Activated CD4-positive, alpha-beta T cell treated with anti-CD3 and anti-CD28 coated beads, Interleukin-2, Interleukin-4, amounts not matched to agents 100 ng/mL and 50 ng/mL, durations not matched to agents 16 hours and 8 hours (primary cell): ENCODE results near the gene SOX6.
A peak's percentile ranks its signal among the peaks of the same experiment; 100 is the strongest.

ENCODE experiments used
- DNase-seq: peaks from one replicate; pipeline ENCODE4 v3.0.0-alpha.2; 2020; ENCODE audit warnings: low spot score

Gene SOX6

DNA sequence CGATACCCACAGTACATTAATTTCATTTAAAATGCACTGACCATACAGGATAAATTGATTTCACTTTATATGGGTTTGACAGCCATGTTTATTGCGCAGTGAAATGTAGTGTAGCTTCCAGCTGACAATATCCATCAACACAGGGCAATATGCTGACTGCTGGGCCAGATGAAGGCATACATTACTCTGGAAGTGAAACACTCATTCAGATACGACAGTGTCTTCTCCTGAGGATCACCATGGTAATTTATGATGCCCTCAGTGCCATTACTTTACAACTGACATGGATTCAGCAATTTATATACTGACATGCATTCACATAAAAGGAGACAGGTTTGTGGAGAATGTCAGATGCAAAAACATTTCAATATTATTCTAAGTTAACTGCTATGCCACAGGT lies 365.1 kb downstream of the SOX6 start:
- no peak for DNase-seq

DNA sequence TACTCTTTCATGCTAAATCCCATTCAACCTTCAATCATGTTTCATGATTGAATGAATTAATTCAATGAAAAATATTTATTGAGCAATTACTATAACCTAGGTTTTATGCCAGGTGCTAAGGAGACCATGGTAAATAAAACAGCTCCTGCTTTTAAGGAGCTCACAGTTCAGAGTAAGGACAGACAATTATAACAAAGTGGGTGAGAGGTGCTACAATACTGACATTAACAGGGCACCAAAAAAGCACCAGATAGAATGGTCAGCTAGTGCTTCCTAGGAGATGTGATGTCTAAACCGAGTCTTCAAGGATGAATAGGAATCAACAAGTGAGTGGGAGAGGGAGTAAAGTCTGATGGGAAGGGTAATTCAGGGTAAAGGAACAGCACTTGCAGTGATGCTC lies 366.7 kb downstream of the SOX6 start:
- no peak for DNase-seq

DNA sequence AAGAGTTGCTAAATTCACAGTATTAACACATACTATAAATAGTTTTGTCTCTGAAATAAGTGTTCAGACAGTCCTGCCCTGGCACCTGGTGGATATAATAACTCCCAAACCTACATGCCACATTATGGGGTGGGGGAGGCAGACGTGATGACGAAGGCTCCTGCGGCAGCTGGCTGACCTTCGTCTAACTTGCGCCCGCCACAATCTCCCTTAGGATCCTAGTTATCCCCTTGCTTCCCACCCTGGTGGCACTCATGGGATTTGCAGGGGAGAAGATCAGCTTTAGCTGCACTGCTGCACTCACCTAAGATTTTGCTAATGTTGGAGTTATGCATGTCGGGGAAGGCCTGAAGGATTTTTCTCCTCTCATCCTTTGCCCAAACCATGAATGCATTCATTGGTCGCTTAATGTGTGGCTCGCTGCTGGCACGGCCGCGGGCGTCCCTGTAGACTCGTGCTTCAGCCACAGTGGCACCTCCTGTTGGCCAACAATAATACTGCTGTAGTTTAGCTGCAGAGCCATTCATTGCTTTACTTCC lies 367.6 kb downstream of the SOX6 start:
- no peak for DNase-seq

DNA sequence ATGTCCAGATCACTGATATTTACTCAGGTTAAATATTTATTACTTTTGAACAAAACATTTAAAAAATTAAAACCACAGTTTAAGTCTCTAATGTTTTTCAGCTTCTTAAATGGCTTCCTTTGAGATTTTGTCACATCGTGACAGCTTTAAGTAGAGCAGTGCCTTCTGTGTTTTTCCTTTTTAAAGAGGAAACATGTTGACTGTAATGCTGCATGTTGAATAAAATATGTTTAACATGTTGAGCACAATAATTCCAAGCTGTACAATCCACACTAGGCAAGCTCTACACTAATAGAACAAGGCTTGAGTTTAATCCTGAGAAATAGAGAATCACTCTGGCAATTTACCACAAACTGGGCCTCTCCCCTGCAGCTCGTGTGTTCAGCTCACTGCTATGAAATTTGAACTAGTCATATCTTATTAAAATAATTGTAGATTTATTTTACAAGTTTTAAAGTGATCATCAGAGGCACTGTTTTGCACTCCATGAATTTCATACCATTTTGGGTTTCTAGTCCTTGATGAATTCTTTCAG lies 368.3 kb downstream of the SOX6 start:
- DNase-seq = no peak

DNA sequence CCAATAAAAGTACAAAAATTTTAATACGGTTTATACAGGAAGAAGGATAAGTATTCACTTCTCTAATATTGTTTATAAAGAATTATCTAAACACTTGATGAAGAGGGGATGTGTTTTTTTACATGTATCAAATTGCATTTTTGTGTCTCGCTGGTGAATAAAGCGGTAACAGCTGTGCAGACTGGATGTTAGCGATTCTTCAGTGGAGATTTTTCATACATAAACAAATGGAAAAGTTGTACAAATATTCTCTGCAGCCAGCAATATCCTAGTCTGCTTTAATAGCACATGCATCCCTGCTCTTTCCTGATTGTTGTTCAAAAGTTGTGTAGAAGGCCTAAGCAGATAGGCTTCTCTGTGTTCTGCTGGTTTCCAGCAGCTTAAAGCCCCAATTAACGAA lies 369.3 kb downstream of the SOX6 start:
- DNase-seq = no peak

DNA sequence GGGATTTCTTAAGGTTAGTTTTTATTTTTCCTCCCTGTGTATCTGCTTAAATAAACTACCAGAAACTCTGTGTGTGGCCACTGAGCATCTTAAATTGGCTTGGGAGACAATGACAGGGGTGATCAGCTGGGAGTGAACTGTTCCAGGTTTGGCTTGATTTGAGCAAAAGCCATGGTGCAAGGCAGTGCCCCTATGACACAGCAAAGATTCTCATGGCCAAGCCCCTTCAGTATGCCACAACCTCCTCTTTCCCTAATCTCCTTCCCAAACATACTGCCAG lies 370.5 kb downstream of the SOX6 start:
- no peak for DNase-seq

DNA sequence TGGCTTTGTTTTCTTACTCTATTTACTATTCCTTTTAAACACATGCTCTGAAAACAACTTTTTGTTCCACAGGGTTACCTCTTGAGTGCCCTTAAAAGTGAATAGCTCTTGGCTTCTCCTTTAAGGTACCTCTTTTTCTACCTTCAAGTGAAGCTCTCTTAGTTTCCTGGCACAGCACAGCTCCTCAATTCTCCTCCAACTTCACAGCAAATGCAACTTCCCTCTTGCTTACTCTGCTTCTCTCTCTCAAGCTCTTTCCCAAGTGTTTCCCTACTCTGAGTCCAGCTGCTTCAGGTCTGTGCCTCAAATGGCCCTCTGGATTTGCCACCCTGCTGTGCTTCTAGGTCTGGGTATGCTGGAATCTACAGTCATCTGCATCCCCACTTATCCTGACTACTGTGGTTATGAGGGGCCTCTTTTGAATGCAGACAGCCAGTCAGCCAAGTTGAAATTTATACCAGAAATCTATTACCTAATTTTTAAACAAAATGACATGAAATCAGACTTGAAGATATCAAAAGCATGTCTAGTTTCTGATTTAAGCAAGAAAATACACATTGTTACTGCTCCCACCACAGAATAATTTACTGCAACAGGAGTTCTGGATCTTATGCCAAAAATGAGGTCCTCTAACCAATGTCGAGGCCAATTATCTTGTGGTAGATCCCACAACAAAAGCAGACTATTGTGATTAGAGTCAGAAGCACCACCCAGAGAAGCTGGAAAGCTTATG lies 371.1 kb downstream of the SOX6 start:
- DNase-seq = no peak

DNA sequence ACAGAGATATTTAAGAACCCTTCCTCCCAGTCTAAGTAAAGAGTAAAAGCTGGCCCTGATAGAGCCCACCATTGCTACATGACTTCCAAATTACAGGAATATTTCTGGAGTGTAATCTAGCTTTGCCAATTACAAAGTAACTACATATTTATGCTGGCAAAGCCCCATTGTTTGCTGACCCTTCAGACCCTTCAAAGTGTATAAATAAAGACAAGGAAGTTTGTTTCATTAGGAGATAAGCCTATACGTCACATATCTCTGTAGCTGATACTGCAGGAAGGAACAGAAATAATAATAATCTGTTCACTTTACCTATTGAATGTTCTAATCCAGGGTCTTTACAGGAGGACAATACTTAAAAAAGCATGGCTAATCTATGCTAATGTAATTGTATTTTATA lies 375.1 kb downstream of the SOX6 start:
- no peak for DNase-seq

DNA sequence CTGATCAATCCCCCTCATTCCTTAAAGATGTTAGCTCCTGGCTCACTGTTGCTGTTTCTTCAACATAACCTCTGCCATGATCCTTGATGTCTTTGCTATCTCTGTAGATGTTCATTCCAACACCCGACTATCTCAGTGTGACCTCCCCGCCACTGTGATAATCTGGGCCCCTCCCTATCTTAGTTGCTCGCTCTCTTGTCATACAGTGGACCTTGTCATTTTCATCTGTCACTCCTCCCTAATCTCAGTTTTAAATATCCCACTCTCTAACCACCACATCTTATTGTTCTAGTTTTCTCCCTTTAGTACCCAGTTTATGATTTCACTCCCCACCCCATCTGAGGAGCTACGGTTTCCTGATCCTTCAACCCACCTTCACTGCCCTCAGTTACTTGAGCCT lies 379.2 kb downstream of the SOX6 start:
- DNase-seq = no peak

DNA sequence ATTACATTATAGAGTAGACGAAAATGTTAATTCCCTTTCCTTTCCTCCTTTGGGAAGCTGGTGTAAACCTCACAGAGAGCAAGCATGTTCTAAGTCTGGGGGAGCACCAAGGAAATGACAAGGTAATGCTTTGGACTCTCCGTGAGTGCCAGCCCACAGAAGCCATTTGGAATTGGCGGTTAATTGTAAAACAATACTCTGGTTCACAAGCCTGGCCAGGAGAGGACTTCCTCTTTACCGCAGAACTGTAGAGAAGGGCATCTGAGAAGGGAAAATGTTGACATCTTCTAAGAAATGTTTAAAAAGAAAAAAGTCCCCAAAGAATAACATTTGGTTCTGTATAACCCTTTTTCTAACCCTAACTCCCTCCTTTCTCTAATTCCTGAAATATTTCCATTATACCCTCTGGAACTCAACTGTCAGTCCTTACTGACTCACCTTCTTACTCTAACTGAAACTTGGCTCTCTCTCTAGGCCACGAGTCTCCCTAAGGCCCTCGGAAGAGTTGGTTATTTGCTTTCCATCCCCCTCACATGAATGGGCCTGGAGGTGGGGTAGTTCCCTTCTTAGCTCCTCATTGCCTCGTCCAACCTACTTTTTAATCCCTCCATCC lies 379.8 kb downstream of the SOX6 start:
- no peak for DNase-seq

DNA sequence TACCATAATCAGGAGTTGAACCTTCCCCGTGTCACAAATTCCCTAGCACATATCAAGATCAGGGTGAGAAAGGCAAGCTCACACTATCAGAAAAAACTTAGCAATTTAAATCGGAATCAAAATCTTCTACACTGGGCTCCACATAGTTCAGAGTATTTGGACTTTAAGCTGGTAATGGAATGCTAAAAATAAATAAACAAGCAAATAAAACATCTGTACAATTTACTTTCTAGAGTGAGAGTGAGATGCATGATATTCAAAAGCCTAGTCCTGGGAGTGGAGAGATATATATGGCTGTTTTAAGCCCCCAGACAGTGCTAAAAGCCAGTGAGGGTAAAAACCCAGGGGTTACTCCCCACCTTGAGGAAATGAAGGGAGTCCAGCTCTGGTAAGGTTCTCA lies 380.6 kb downstream of the SOX6 start:
- DNase-seq = no peak

DNA sequence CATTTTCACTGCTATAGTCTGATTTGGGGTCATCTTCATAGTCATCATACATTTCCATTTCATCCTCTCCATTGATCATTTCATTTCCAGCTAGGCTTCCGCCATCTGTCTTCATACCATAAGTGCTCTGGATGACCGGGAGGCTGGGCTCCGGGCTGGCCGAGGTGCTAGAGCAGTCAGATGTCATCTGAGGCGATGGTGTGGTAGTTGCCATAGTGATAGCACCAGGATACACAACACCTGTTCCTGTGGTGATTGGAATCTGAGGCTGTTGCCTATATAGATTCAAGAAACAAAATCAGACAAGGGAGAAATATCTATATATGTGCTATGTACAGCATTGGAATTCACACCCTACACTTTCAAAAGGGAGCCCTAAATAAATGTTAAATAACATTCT lies 383.5 kb downstream of the SOX6 start:
- DNase-seq = no peak

DNA sequence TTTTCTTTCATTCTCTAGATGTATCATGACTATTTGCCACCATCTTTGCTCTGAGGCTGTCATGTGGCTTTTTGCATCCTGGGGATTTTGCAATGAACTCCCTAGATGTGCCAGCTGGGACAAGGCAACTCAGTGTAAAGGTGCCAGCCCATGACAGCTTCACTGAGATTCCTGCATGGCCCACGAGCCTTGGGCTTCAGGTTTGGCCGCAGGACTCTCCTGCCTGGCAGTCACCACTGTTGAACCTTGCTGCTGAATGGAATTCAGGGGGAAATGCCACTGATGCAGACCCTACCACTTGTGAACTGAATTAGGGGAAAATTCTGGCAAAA lies 385.2 kb downstream of the SOX6 start:
- DNase-seq = no peak

DNA sequence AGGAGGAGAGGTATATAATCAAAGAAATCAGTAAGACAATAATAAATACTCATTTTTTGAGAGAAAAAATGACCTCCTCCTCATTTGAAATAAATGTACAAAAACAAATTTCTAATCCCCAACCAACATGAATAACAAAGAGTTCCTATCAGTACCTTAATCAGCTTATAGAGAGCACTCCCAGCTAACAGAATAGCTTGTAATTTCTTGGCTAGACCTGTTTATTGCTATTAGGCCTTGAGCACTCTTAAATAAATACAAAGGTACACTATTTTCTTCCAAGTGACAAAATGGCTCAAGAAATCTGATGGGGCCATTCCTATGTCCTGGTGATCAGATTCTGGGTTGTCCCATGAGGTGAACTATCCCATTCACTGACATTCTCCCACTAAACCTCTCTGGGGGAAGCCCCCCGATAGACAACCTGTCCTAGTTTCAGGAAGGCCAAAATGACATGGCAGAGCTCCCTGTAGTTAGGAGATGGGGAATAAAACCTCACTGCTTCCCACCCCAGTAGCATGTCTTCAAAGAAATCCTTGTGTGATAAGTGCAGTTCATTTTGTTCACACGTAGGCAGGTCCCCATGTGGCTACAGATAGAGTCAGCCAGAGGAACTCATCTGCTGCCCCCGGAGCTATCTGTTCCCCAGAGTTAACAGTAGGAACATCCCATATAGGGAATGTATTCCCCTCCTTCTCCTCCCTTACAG lies 385.7 kb downstream of the SOX6 start:
- no peak for DNase-seq

DNA sequence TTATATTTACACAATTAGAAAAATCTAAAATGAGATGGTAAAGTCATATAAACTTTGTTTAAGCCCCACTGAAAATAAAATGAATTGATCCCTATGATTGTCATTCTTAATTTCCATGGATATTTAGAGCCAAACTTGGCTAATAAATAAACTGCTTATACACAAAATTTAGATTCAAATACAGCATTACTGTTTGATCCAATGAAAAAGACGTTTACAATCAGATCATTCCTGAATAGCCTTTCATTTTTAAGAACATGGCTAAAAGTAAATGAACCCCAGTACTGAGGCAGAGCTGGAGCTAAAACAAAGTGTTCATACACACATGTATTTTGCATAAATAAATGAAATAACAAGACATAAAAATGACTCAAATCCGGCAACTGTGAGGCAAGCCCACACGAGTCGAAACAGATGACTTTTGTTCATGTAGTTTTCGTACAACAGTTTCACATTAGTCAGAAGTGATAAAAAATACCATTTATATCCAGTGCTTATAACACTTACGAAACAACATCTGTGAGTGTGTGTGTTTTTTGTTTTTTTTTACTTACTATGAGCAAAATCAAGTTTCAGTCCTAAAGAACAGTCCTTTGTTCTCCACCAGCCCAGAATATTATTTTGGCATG lies 386.5 kb downstream of the SOX6 start:
- DNase-seq = no peak

DNA sequence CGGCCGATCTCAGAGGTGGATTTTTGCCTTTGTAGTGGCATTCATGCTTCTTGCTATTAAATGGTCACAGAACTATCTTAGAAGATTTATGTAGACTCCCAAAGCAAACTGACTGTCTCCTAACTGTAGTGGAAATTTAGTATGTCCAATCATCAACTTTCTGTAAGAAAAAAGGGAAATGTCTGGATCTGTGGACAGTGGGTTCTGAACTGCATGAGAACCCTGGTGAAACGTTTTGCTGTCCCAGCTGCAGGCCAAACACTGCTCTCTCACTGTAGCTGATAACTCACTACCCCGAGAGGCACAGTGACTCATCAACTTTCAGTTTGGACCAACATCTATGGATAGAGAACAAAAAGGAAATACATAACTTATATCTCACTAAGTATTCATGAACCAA lies 387.1 kb downstream of the SOX6 start:
- DNase-seq = peak; percentile 23

DNA sequence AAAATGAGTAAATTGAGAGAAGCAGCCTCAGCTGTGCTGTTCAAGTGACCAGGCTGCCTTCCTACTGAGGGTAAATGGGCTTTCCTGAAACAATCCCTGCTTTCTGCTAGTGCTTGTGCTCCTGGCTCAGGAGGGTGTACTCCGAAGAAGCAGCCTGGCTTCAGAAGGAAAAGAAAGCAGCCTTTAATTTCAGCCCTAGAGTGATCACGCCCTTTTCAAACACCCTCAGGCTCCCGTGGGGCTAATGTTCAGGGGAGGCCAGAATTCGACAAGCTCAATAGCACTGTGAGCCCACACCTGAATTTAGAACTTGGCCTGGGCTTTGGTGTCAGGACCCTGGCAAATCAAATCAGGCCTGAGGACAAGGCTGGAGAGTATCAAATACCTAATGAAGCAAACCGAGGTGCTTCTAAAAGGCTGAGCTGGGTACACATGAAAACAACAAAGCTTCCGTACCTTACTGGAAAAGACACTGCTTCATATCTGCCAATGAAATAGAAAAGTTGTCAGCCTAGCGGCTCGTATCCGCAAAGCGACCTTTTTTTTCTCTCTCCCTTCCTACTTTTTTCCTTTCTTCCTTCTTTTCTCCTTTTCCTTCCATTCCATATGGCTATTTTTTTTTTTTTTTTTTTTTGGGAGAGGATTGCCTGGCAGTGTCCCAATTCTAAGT lies 387.8 kb downstream of the SOX6 start:
- no peak for DNase-seq

DNA sequence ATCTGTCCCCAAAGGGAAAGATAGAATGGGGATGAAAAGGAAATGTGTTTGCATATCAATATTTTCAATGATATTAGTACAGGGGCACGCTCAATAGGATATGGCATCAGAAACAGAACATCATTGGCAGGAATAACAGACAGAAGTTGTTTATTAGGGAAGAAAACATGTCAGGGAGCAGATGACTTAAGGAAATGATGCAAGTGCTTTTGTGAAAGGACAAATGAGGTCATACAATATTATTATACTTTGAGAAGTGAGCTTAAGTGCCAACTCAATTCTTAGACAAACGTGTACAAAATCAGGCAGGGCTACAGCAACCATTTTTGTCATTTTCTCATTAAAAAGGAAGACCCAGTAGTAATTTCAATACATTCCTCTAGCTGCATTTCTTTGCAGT lies 388.4 kb downstream of the SOX6 start:
- no peak for DNase-seq

DNA sequence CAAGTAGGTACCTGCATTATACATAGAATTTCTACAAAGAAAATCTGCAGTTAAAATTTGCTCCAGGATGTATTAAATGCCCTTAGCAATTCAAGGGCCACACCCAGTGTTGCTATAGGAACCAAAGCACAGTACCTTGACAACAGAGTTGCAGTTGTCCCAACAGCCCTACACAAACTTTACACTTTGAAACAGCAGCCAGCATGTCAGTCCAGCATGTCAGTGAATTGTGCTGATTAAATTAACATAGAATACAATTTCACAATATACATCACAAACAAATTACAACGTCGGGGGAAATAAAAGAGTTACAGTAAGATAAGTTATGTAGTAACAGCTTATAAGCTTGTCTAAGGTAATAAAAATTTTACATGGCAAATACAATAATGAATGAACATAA lies 389.2 kb downstream of the SOX6 start:
- DNase-seq = no peak

DNA sequence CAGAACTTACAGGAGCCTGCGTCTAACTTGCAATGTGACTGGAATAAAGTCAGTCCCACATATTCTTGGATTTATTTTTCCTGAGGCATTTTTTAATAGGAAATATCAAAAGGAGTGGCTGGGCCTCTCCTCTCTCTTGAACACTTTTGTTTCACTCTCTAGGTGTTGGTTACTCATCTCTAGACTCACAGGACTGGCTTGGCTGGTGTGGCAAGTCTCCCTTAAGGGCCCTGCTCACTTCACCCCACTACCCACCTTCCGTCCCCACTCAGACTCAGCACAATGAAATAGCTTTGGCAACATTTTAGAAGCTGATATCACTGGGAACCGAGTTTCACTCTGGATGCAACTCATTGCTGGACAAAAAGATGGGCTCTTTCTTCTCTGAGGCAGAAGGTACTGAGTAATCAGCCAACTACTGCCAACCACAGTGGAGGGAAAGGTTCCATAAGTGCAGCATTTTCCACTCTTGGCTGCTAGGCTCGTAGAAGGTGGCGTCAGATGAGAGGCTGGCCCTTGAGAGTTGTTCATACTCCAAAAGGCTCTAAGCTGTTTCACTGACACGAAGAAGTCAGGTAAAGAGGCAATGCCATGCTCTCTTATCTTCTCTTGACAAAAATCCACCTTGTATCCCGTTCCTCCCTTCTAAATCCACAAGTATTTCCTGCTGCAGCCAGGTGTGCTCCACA lies 390.6 kb downstream of the SOX6 start:
- DNase-seq = no peak

DNA sequence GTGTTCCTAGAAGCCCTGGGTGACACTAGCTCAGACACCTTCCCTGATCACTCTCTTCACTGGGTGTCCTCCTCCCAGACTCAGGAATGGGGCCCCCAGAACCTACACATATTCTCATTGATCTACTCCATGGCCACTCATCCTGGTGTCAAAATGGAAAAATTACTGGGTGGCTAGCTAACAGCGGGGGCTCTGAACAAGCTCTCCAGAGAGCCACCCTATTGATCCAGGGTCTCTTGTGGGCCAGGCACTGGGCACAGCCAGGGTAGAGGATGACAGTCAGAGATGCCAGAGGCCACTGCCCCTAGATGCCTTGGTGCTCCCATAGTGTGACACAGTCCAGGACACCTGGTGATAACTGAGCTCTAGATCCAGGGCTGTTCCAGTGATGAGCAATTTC lies 393.1 kb downstream of the SOX6 start:
- no peak for DNase-seq

DNA sequence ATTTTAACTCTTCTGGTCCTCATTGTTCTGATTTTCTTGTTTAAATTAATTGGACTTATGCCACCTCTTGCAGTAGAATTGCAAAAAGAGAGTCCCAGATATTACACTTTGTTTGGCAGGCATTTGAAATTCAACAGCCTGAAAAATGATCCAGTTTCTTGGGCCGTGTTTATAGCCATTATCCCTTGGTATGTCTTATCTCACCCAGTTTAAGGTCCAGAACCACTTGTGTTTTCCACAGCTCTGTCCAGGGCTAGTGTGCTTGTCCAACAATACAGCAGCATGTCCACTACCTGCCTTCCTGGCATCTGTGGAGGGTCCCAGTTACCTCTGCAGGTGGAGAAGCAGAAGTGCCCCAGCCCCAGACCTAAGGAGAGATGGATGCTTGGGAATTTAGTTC lies 397.4 kb downstream of the SOX6 start:
- no peak for DNase-seq
